ENCODE results near the gene MACIR.

Gene MACIR

DNA sequence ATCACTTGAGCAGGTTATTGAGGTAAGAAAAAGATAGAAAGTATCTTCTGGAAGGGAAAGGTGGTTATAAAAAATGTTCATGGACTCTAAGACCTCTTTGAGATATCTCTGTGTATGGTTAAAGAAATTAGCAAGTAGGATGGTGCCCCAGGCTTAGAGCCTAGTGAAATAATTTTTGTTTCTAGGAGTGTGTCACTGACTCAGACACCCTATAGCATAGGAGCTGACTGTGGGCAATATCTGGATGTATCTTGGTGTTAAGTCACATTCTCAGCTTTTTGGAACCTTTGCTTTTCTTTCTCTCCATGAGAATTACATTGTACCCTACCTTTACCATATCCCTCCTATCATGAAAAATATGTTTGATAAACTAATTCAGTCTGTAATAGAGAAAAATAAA is 12.0 kb downstream of the MACIR start:
- Histone ChIP-seq H3K36me3 (ENCODE audit: control insufficient read depth in 2 of 2, insufficient read depth in 2 of 2, low read length in 2 of 2) (no peaks in the 10 kb centered on the region), H3K9ac (ENCODE audit: low read length in 2 of 2) (no peak overlapping the region), H3K4me3 (ENCODE audit: low read length in 2 of 2) (no peak overlapping the region), H3K9me3 (ENCODE audit: control insufficient read depth in 2 of 2, low read length in 2 of 2) (no peaks in the 10 kb centered on the region), H3K27ac (ENCODE audit: low read length) (no peak overlapping the region), H3K4me1 (ENCODE audit: control insufficient read depth, insufficient read depth, low read length) (no peaks in the 10 kb centered on the region), H3K27me3 (ENCODE audit: control insufficient read depth in 1 of 2, insufficient read depth in 2 of 2, low read length in 2 of 2) (no peaks in the 10 kb centered on the region)

DNA sequence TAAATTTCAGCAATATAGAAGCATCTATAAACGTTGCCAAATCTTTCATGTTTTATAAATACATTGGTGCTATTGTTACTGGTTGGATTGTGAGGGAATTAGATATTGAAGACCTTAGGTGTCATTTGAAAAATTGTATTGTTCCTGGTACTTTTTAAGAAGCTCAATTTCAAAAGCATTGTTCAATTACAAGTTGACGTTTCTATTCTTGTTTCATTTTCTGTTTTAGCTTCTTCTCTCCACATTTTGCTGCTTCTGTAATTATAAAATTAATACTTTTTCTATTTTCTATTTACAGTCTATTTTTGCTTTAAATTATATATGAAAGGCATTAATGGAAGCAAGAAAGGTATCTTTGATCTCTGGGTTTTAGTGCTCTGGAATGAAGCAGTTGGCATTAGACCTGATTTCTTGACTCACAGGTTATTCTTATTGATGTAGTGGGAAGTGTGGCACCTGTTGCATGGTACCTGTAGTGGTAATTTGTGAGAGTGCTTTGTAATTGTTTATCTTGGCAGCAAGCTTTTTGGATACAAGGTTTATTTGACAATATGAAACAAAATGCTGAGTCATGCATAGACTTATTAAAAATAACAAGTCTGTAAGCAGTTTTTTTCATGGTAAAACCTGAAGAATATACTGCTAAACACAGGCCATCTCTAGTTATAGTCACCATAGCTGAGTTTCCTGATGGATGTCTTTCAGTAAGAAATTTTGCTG is 13.2 kb downstream of the MACIR start:
- Histone ChIP-seq H3K9me3 (ENCODE audit: control insufficient read depth in 2 of 2, low read length in 2 of 2) (no peaks in the 10 kb centered on the region), H3K27ac (ENCODE audit: low read length) (no peak overlapping the region), H3K36me3 (ENCODE audit: control insufficient read depth in 2 of 2, insufficient read depth in 2 of 2, low read length in 2 of 2) (peaks cover 5 to 7% of the 10 kb centered on the region in 2 donors), H3K4me3 (ENCODE audit: low read length in 2 of 2) (no peak overlapping the region), H3K4me1 (ENCODE audit: control insufficient read depth, insufficient read depth, low read length) (no peaks in the 10 kb centered on the region), H3K27me3 (ENCODE audit: control insufficient read depth in 1 of 2, insufficient read depth in 2 of 2, low read length in 2 of 2) (no peaks in the 10 kb centered on the region), H3K9ac (ENCODE audit: low read length in 2 of 2) (no peak overlapping the region)

DNA sequence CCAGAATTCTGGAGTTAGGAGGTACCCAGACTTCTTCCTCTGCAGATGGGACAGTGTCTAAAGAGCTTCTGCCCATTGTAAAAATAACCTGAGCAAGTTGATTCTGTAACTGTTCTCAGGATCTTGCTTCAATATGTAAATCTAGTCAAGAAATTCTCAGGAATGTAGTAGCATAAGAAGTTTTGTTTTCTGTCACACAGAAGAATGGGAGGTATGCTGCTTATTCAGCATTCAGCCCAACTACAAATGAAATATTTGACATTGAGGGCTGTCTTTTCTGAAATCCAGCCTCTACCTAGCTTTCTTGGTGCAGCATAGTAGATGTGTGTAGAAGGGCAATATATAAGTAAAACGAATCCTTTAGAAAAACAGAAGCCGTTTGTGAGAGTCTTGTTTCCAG is 13.8 kb downstream of the MACIR start:
- no peaks in the 10 kb centered on the region for H3K9me3 ChIP-seq (ENCODE audit: control insufficient read depth in 2 of 2, low read length in 2 of 2)
- no peak overlapping the region for H3K4me3 ChIP-seq (ENCODE audit: low read length in 2 of 2)
- H3K27me3 ChIP-seq (ENCODE audit: control insufficient read depth in 1 of 2, insufficient read depth in 2 of 2, low read length in 2 of 2), result no peaks in the 10 kb centered on the region
- no peaks in the 10 kb centered on the region for H3K4me1 ChIP-seq (ENCODE audit: control insufficient read depth, insufficient read depth, low read length)
- H3K36me3 ChIP-seq (ENCODE audit: control insufficient read depth in 2 of 2, insufficient read depth in 2 of 2, low read length in 2 of 2), result peaks cover 5 to 7% of the 10 kb centered on the region in 2 donors
- no peak overlapping the region for H3K27ac ChIP-seq (ENCODE audit: low read length)
- H3K9ac ChIP-seq (ENCODE audit: low read length in 2 of 2), result no peak overlapping the region

DNA sequence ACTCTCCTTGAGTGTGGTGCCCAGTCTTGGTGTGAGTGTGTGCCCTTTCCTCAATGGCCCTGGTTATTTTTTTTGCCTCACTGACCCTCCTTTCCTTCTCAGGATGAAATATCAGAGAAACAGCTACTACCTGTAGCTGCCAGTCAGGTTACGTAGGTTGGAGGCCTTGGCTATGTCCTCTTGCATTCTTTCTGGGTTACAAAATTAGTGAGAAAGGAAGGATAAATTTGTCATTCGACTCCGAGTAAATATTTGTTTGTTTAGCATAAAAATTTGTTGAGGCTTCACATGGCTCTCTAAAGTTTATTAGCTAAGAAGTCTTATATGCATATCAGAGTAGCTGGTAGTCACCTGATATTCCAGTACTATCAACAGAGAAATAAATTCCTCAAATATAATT is 15.4 kb downstream of the MACIR start:
- Histone ChIP-seq H3K27me3 (ENCODE audit: control insufficient read depth in 1 of 2, insufficient read depth in 2 of 2, low read length in 2 of 2) (no peaks in the 10 kb centered on the region), H3K9ac (ENCODE audit: low read length in 2 of 2) (no peak overlapping the region), H3K36me3 (ENCODE audit: control insufficient read depth in 2 of 2, insufficient read depth in 2 of 2, low read length in 2 of 2) (peaks cover 5 to 7% of the 10 kb centered on the region in 2 donors), H3K27ac (ENCODE audit: low read length) (no peak overlapping the region), H3K4me1 (ENCODE audit: control insufficient read depth, insufficient read depth, low read length) (no peaks in the 10 kb centered on the region), H3K9me3 (ENCODE audit: control insufficient read depth in 2 of 2, low read length in 2 of 2) (no peaks in the 10 kb centered on the region), H3K4me3 (ENCODE audit: low read length in 2 of 2) (no peak overlapping the region)

DNA sequence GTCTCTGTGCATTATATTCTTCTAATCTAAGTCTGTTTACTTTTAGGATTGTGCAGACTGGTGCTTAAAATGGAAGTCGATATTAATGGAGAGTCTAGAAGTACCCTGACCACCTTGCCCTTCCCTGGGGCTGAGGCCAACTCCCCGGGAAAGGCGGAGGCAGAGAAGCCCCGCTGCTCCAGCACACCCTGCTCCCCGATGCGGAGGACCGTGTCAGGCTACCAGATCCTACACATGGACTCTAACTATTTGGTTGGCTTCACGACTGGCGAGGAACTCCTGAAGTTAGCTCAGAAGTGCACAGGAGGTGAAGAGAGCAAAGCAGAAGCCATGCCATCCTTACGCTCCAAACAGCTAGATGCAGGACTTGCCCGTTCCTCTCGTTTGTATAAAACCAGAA is 17.3 kb downstream of the MACIR start:
- H3K27me3 ChIP-seq (ENCODE audit: control insufficient read depth in 1 of 2, insufficient read depth in 2 of 2, low read length in 2 of 2), result no peaks in the 10 kb centered on the region
- H3K9me3 ChIP-seq (ENCODE audit: control insufficient read depth in 2 of 2, low read length in 2 of 2), result no peaks in the 10 kb centered on the region
- no peak overlapping the region for H3K27ac ChIP-seq (ENCODE audit: low read length)
- H3K4me3 ChIP-seq (ENCODE audit: low read length in 2 of 2), result no peak overlapping the region
- H3K36me3 ChIP-seq (ENCODE audit: control insufficient read depth in 2 of 2, insufficient read depth in 2 of 2, low read length in 2 of 2), result peaks cover 5 to 7% of the 10 kb centered on the region in 2 donors
- no peak overlapping the region for H3K9ac ChIP-seq (ENCODE audit: low read length in 2 of 2)
- no peaks in the 10 kb centered on the region for H3K4me1 ChIP-seq (ENCODE audit: control insufficient read depth, insufficient read depth, low read length)

DNA sequence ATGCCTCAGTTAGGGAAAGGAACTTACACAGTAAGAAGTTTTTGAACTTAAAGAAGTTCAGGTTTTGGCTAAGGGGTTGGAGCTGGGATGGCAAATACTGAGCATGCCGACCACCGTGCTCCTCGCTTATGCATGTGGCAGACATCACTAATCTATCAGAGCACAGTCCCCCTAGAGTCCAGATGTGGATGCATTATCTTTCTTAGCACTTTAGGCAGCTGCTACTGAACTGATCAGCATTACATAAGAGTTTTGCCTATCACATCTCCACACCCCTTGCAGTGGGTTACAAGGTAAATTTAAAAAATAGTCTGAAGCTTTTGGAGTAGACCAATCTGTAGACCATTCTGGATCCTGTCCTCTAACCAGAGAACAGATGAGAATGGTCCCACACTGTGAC is 22.4 kb downstream of the MACIR start:
- no peak overlapping the region for H3K4me3 ChIP-seq (ENCODE audit: low read length in 2 of 2)
- no peaks in the 10 kb centered on the region for H3K27me3 ChIP-seq (ENCODE audit: control insufficient read depth in 1 of 2, insufficient read depth in 2 of 2, low read length in 2 of 2)
- no peaks in the 10 kb centered on the region for H3K4me1 ChIP-seq (ENCODE audit: control insufficient read depth, insufficient read depth, low read length)
- H3K36me3 ChIP-seq (ENCODE audit: control insufficient read depth in 2 of 2, insufficient read depth in 2 of 2, low read length in 2 of 2), result peaks cover 4 to 5% of the 10 kb centered on the region in 2 donors
- H3K9ac ChIP-seq (ENCODE audit: low read length in 2 of 2), result no peak overlapping the region
- H3K9me3 ChIP-seq (ENCODE audit: control insufficient read depth in 2 of 2, low read length in 2 of 2), result no peaks in the 10 kb centered on the region
- H3K27ac ChIP-seq (ENCODE audit: low read length), result no peak overlapping the region

DNA sequence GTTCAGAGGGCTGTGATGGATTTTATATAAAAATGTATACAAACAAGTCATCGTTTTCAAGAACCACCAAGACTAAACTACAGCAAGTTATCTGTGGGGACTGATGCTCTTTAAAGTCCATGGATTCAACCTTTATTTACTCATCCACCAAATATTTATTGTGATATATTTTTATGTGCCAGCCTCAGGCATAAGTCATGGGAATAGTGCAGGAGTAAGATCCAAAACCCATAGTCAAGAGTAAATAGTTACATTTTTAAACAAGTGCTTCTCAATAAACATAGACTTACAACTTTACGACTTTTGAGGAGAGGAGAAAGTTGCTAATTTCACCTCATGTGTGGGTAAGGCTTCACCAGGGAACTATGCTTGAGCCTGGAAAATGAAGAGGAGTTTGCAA is 24.6 kb downstream of the MACIR start:
- no peak overlapping the region for H3K27ac ChIP-seq (ENCODE audit: low read length)
- no peaks in the 10 kb centered on the region for H3K27me3 ChIP-seq (ENCODE audit: control insufficient read depth in 1 of 2, insufficient read depth in 2 of 2, low read length in 2 of 2)
- H3K9ac ChIP-seq (ENCODE audit: low read length in 2 of 2), result no peak overlapping the region
- H3K4me1 ChIP-seq (ENCODE audit: control insufficient read depth, insufficient read depth, low read length), result no peaks in the 10 kb centered on the region
- H3K4me3 ChIP-seq (ENCODE audit: low read length in 2 of 2), result no peak overlapping the region
- no peaks in the 10 kb centered on the region for H3K36me3 ChIP-seq (ENCODE audit: control insufficient read depth in 2 of 2, insufficient read depth in 2 of 2, low read length in 2 of 2)
- H3K9me3 ChIP-seq (ENCODE audit: control insufficient read depth in 2 of 2, low read length in 2 of 2), result no peaks in the 10 kb centered on the region

DNA sequence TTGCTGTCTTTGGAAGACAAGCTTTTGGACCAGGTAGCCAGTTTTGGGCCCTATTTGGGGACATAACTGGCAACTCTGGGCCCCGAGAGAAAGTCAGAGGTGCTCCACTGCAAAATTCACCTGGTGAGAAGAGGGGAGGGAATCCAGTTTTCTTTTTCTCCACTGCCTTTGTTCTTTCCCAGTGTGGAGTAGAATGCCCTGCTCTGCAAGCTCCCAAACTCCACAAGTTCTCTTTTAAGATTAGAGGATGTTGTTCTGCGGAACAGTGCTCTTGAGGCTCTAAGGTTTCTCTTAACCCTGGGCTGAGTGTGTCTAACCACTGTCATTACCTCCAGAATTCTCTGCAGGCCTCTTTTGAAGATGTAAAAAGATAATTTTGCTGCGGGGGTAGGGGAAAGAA is 25.3 kb downstream of the MACIR start:
- Histone ChIP-seq H3K9ac (ENCODE audit: low read length in 2 of 2) (no peak overlapping the region), H3K27ac (ENCODE audit: low read length) (no peak overlapping the region), H3K9me3 (ENCODE audit: control insufficient read depth in 2 of 2, low read length in 2 of 2) (no peaks in the 10 kb centered on the region), H3K27me3 (ENCODE audit: control insufficient read depth in 1 of 2, insufficient read depth in 2 of 2, low read length in 2 of 2) (no peaks in the 10 kb centered on the region), H3K36me3 (ENCODE audit: control insufficient read depth in 2 of 2, insufficient read depth in 2 of 2, low read length in 2 of 2) (no peaks in the 10 kb centered on the region), H3K4me1 (ENCODE audit: control insufficient read depth, insufficient read depth, low read length) (no peaks in the 10 kb centered on the region), H3K4me3 (ENCODE audit: low read length in 2 of 2) (no peak overlapping the region)

DNA sequence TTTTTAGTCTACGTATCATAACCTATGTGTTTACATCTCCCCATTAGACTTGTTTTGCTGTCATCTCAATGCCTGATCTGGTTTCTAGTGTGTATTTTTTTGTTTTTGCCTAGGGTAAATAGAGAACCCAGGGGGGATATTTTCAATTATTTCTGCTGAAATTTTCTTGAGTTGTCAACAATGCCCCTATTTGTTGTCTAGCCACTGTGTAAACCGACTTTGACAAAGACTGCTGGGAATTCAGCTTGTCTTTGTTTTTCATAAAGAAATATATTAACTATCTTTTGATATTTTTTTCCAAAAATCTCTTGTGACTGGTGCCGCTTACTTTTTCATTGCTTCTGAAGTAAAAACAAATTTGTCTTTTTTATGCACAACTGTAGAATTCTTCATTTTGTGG is 28.1 kb downstream of the MACIR start:
- H3K36me3 ChIP-seq (ENCODE audit: control insufficient read depth in 2 of 2, insufficient read depth in 2 of 2, low read length in 2 of 2), result no peaks in the 10 kb centered on the region
- no peak overlapping the region for H3K27ac ChIP-seq (ENCODE audit: low read length)
- H3K4me3 ChIP-seq (ENCODE audit: low read length in 2 of 2), result no peak overlapping the region
- no peaks in the 10 kb centered on the region for H3K9me3 ChIP-seq (ENCODE audit: control insufficient read depth in 2 of 2, low read length in 2 of 2)
- no peaks in the 10 kb centered on the region for H3K4me1 ChIP-seq (ENCODE audit: control insufficient read depth, insufficient read depth, low read length)
- no peaks in the 10 kb centered on the region for H3K27me3 ChIP-seq (ENCODE audit: control insufficient read depth in 1 of 2, insufficient read depth in 2 of 2, low read length in 2 of 2)
- H3K9ac ChIP-seq (ENCODE audit: low read length in 2 of 2), result no peak overlapping the region

DNA sequence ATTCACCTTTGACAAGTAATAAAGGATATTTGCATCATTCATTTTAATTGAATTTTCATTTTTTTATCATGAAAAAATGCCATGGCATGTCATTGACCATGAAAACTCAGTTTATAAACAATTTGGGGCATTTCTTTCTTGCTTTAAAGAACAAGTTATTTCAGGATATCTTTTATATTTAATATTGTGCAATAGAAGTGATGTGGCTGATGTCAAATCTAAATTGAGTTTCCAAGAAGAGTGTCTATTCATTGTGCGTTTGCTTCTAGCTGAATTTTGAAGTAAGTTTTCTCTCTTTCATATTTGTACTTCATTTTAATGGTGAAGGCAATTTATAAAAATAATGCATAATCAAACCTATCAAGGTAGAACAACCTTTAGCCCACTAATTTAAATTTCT is 30.5 kb downstream of the MACIR start:
- H3K27ac ChIP-seq (ENCODE audit: low read length), result no peak overlapping the region

DNA sequence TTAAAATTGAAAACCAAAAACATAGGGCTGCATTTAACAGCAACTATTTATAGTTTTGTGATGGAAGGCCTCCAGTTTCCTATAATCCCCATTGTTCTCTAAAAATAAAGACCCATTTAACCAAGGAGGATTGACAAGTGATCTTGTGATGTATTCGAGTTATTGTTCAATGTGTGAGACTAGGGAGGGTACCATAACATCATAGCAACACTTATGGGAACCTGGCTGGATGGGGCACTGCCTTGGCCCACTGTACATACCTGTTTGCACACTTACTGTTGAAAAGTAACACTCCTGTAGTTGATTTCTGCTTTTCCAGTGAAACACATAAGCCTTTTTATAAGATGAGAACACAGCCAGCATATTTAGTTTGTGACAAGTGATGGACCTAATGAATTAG is 32.3 kb downstream of the MACIR start:
- Histone ChIP-seq H3K36me3 (ENCODE audit: control insufficient read depth in 2 of 2, insufficient read depth in 2 of 2, low read length in 2 of 2) (no peaks in the 10 kb centered on the region), H3K9me3 (ENCODE audit: control insufficient read depth in 2 of 2, low read length in 2 of 2) (no peaks in the 10 kb centered on the region), H3K4me1 (ENCODE audit: control insufficient read depth, insufficient read depth, low read length) (no peaks in the 10 kb centered on the region), H3K9ac (ENCODE audit: low read length in 2 of 2) (no peak overlapping the region), H3K27ac (ENCODE audit: low read length) (no peak overlapping the region), H3K27me3 (ENCODE audit: control insufficient read depth in 1 of 2, insufficient read depth in 2 of 2, low read length in 2 of 2) (no peaks in the 10 kb centered on the region), H3K4me3 (ENCODE audit: low read length in 2 of 2) (no peak overlapping the region)

More for the DNA sequence above, 30.5 kb downstream of the MACIR start:
- Histone ChIP-seq H3K27me3 (ENCODE audit: control insufficient read depth in 1 of 2, insufficient read depth in 2 of 2, low read length in 2 of 2) (no peaks in the 10 kb centered on the region), H3K36me3 (ENCODE audit: control insufficient read depth in 2 of 2, insufficient read depth in 2 of 2, low read length in 2 of 2) (no peaks in the 10 kb centered on the region), H3K4me1 (ENCODE audit: control insufficient read depth, insufficient read depth, low read length) (no peaks in the 10 kb centered on the region), H3K9ac (ENCODE audit: low read length in 2 of 2) (no peak overlapping the region), H3K4me3 (ENCODE audit: low read length in 2 of 2) (no peak overlapping the region), H3K9me3 (ENCODE audit: control insufficient read depth in 2 of 2, low read length in 2 of 2) (no peaks in the 10 kb centered on the region)

All from stomach smooth muscle (tissue), 2 donors.